HG03103 (cell line): ENCODE measurements around the gene TTC9B.

Source experiments
- ATAC-seq: cut with Tn5 transposase; IDR thresholded peaks from one replicate; pipeline ENCODE4 v1.9.1; 2021; ENCODE audit warnings: low read depth; ENCODE audit not compliant: unreplicated experiment

TTC9B gene

DNA sequence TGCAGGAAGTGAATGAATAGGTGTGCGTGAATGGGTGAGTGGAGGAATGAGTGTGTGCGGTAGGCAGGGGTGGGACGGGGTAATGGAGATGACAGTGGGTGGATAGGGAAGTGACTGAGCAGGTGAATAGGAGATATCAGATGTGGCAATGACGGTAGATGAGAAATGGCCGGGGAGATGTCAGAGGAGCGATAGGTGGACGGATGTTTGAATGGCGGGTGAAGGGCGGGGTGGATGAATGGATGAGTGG, 1.5 kb downstream of the TTC9B start:
- no peak for ATAC-seq

DNA sequence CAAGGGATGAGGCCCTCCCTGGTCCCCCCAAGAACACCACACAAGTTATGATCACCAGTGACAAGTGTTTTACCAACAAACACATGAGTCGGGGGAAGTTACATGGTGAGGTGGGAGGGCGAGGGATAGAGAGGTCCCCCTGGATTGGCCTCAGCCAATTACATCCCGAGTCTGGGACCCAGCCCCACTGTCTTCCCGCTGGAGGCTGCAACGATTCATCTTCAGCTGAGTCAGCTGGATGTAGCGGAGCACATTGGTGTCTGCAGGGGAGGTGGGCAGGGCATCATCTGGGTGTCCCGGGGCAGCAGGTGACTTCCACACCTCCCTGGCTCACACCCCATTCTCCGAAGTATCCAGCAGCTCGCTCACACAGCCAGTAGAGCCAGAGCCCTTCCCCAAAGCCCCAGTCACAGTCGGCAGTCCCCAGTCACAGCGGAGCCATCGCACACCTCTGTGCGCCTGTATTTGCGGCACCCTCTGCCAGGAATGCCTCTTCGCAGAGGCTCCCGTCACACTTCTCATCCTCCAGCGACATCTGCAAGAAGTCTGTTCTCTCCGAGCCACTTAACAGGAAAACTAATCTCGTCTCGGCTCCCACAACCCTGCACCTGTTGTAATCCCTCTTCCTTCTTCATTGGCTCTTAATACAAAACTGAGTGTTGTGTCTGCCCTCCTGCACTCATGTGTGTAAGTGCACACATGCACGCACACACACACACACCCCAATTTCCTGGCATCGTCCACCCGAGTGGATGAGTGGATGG, 2.0 kb downstream of the TTC9B start:
- ATAC-seq = no peak

DNA sequence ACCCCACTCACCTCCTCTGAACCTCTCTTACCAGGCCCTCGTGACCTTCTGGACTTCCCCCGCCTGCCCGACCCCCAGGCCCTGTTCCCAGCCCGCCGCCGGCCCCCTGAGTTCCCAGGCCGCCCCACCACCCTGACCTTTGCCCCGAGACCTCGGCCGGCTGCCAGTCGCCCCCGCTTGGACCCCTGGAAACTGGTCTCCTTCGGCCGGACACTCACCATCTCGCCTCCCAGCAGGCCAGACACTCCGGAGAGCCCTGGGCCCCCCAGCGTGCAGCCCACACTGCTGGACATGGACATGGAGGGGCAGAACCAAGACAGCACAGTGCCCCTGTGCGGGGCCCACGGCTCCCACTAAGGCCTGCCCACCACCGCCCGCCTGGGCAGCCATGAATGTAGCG, 3.2 kb downstream of the TTC9B start:
- ATAC-seq = no peak

DNA sequence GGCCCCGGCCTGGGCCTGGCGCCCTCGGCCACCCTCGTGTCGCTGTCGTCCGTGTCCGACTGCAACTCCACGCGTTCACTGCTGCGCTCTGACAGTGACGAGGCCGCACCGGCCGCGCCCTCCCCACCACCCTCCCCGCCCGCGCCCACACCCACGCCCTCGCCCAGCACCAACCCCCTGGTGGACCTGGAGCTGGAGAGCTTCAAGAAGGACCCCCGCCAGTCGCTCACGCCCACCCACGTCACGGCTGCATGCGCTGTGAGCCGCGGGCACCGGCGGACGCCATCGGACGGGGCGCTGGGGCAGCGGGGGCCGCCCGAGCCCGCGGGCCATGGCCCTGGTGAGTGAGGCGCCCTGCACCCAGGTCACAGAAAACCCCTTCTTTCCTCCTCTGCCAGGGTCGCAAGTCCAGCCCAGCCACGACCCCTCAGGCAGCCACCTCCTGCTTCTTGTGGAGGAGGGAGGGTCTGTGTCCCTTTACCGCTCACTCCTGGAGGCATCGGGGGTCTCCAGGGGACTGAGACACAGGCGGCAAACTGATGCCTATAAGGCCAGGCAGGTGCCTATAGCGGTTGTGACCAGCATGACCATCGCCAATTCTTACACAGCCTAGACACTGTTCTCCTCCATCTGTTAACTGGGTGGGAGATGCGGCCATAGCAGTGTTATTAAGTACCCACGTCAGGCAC, 4.2 kb downstream of the TTC9B start:
- no peak for ATAC-seq

DNA sequence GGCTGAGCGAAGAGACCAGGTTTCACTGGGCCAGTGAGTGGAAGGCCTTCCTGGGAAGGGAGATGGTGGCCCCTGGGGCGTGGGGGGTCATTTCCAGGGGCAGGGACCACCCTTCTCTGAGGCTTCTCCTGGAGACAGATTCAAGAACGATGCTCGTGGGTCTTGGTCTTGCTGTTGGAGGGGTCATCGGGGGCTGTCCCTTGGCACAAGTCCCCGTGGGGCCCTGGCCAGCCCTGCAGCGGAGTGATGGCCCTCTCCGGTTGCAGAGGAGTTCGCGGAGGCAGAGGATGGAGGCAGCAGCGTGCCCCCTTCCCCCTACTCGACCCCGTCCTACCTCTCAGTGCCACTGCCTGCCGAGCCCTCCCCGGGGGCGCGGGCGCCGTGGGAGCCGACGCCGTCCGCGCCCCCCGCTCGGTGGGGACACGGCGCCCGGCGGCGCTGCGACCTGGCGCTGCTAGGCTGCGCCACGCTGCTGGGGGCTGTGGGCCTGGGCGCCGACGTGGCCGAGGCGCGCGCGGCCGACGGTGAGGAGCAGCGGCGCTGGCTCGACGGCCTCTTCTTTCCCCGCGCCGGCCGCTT, 4.8 kb downstream of the TTC9B start:
- no peak for ATAC-seq

DNA sequence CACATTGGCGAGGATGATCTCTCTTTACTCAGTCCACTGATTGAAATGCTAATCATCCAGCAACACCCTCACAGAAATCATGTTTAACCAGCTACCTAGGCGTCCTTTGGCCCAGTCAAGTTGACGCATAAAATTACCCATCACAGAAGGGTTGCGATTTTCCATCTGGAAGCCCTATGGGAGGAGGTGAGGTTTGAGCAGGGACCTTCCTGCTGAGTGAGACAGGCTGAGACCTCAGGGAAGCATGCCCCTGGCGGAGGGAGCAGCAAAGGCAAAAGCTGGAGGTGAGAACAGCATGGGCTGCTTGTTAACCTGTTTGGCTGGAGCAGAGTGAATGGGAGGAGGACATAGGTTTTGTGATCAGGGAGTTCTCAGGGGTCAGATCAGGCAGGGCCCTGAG, 7.3 kb downstream of the TTC9B start:
- no peak for ATAC-seq

DNA sequence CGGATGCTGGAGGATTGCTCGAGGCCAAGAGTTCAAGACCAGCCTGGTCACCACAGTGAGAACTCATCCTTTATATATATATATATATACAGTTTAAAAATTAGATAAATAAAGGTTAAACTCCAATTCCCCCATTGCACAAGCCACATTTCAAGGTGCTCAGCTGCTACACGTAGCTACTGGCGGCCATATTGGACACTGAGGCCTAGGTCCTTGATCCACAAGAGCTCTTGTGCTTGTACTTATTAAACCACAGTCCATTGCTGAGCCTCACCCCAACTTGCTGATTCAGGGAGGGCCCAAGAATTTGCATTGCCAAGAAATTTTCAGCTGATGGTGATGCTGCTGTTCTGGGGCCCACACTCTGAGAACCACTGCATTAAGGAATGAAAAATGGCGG, 9.6 kb downstream of the TTC9B start:
- ATAC-seq = no peak

DNA sequence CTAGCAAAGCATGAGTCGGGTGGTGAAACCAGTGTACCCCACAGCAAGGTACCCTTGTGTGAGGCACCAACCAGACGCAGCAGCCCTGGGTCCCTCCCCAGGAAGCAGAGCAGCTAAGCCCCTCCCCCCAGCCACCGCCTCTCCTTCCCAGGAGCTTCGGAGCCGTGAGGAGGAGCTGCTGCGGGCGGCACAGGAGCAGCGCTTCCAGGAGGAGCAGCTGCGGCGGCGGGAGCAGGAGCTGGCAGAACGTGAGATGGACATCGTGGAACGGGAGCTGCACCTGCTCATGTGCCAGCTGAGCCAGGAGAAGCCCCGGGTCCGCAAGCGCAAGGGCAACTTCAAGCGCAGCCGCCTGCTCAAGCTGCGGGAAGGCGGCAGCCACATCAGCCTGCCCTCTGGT, 12.4 kb downstream of the TTC9B start:
- no peak for ATAC-seq

DNA sequence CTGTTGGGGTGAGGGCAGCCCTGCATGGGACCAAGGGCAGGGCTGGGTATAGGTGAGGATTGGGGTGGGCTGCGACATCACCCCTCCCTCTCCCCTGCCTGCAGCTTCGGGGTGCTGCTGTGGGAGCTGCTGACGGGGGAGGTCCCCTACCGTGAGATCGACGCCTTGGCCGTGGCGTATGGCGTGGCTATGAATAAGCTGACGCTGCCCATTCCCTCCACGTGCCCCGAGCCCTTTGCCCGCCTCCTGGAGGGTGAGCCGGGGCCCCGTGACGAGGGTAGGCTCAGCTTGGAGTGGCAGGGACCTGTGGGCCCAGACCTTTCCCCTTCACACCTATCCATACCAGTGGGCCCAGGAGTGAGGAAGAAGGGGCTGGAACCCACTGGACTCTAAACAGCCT, 13.8 kb downstream of the TTC9B start:
- no peak for ATAC-seq

DNA sequence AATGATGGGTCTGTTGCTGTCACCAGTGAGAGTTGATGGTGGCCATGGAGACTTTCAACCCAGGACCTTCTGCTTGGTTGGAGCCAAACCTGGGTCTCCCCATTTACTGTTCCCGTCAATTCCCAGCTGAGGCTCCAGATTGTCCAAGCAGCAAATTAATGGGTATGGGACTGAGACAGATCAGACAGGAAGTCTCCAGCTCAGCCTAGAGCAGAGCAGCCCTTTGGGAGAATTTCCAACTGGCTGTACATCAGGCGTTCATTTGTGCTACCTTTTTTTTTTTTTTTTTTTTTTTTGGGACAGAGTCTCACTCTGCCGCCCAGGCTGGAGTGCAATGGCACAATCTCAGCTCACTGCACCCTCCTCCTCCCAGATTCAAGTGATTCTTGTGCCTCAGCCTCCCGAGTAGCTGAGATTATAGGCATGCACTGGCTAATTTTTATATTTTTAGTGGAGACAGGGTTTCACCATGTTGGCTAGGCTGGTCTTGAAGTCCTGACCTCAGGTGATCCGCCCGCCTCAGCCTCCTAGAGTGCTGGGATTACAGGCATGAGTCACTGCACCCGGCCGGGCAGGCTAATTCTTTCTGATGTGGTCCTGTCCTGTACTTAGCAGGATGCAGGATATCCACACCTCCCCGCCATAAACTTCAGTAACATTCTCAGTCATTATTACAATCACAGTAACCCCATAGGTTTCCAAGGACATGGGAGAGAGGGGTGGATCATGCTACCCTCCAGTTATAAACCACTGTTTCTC, 17.7 kb downstream of the TTC9B start:
- no peak for ATAC-seq

DNA sequence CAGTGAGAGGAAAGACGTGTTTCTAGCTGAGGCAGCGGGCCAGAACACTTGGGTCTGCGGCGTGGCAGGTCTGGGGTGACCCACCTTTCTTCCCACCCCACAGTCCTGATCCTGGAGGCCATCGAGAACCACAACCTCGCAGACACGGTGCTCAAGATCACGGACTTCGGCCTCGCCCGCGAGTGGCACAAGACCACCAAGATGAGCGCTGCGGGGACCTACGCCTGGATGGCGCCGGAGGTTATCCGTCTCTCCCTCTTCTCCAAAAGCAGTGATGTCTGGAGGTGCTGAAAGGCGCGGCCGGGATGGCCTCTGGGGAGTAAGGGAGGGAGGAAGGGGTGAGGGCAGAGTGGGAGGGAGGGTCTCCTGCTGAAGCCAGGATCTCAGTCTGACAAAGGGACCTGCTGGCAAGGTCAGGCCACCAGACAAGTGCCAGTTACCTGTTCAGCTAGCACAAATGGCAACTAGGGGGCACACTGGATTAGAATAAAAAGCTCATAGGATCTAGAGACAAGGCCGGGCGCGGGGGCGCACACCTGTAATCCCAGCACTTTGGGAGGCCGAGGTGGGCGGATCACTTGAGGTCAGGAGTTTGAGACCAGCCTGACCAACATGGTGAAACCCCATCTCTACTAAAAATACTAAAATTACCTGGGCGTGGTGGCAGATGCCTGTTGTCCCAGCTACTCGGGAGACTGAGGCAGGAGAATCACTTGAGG, 19.8 kb downstream of the TTC9B start:
- ATAC-seq = no peak

DNA sequence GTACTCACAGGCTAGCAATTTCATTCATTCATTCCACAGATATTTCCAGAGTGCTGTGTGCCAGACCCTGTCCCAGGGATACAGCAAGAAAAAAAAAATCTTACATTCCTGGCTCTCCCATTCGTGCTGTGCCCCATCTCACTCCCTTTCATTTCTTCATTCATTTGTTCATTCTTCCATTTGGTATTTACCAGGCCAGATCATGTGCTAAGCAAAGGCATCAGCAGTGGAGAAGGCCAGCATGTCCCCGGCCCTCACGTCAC, 24.7 kb downstream of the TTC9B start:
- ATAC-seq = no peak

DNA sequence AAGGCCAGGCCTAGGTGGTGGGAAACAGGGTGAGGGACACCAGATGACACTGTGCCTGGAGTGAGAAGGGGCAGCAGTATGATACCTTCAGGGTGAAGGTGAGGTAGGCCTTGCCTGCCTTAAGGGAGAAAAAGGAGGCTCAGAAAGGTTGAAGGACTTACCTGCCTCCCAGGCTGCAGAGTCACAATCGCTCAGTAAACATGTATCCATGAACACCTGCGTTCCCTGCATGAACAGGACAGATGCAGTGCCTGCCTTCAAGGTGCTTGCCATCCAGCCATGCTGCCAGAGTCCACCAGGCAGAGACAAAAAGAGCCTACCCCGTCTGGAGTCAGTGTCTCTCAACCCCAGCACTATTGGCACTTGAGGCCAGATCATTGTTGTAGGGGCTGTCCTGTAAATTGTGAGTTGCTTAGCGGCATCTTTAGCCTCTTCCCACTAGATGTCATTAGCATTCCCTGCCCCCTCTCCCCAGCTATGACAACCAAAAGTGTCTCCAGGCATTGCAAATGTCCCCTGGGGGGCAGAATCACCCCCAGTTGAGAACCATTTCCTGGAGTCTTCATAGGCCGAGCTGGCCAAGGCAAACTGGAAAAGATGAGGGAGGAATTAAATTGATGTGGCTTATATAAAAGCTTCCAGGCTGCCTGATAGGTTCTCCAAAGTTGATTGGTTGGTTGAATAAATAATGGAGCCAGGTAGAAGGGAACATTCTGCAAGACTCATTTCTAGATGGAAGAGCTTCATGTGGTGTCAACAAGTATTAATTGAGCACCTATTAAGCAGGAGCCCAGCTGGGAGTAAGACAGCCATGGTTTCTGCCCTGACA, 25.2 kb downstream of the TTC9B start:
- no peak for ATAC-seq

DNA sequence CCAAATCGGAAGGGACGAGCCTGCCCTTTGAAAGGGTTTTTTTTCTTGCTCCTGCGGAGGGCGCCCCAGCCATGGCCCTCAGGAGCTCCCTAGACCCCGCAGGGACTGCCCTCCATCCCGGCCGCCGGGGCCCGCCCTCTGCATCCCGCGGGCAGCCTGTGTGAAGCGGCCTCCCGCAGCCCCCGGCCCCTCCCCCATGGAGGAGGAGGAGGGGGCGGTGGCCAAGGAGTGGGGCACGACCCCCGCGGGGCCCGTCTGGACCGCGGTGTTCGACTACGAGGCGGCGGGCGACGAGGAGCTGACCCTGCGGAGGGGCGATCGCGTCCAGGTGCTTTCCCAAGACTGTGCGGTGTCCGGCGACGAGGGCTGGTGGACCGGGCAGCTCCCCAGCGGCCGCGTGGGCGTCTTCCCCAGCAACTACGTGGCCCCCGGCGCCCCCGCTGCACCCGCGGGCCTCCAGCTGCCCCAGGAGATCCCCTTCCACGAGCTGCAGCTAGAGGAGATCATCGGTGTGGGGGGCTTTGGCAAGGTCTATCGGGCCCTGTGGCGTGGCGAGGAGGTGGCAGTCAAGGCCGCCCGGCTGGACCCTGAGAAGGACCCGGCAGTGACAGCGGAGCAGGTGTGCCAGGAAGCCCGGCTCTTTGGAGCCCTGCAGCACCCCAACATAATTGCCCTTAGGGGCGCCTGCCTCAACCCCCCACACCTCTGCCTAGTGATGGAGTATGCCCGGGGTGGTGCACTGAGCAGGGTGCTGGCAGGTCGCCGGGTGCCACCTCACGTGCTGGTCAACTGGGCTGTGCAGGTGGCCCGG, 26.1 kb downstream of the TTC9B start:
- peak; percentile 20 for ATAC-seq

DNA sequence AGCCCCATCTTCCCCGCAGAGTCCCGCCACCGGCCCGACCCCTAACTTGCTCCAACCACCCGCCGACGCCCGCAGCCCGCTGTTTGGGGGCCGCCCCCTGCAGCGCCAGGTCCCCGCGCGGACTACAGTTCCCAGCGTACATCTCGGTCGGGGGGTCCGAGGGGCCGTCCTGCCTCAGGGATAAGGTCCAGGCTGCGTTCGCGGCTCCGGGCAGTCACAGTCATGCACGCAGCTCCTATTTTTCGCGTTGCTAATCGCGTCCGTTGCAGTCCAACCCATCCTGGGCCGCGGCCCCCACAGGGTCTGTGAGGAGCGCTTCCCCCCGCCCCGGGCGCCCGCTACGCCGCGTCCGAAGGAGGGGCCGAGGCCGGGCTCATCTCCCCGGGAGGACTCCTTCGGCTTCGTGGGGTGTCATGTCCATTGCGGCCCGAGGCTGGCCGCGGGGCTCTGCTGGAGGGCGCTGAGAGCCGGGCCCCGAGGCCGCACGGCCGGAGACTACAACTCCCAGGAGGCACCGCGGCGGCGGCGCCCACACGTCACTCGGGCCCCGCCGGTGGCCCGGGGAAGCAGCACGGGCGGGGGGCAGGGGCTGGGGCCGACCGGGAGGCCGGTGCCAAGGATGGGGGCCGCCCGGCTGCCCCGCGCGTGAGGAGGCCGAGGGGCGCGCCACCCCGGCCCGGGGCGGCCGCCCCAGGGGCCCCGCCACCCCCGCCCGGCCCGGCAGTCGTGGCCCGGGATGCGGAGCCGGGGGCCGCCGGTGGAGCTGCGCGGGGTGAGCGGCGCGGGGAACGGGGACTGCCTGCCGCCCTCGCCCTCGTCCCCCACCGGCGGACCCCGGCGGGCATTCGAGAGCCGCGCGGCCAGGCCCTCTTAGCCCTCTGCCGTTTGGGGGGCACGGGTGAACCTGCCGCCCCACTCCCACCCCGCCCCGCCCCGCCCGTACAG, 27.0 kb downstream of the TTC9B start, which contains the start of gene MAP3K10:
Gene MAP3K10, plus strand, starts transcription at position 536 of the 945 bp plus-strand sequence. CDS start 606 bp downstream, outside the sequence.
- ATAC-seq = peak; percentile 62

DNA sequence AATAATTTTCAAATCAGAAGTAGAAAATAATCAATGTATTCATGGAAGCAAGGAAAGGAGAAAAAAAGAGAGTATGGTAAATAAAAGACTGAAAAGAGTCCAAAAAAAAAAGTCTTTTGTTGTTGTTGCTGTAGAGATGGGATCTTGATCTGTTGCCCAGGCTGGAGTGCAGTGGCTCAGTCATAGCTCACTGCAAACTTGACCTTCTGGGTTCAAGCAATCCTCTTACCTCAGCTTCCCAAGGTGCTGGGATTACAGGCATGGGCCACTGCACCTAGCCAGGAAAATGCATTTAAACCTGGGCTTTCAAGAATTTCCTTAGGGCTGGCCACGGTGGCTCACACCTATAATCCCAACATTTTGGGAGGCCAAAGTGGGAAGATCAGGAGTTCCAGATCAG, 33.9 kb downstream of the TTC9B start:
- no peak for ATAC-seq

DNA sequence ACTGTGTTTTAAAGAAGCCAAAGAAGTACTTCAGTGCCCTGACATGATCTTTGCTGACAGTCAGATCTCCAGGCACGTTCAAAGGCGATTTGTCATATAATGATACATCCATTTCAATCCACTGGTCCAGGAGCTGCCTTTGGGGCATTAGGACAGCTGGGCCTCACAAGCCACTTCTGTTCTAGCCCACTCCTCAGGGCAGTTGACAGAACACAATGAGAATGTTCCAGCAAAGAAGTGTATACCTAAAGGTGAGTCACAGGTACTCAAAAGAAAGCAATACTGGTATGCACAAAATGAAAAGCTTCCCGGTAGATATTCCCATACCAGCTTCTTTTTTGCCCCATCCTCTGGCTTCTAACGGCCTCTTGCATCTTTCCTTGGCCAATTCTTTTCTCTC, 39.4 kb downstream of the TTC9B start:
- no peak for ATAC-seq
